ENCODE measurements around the gene SEMA4G.

Gene SEMA4G

DNA sequence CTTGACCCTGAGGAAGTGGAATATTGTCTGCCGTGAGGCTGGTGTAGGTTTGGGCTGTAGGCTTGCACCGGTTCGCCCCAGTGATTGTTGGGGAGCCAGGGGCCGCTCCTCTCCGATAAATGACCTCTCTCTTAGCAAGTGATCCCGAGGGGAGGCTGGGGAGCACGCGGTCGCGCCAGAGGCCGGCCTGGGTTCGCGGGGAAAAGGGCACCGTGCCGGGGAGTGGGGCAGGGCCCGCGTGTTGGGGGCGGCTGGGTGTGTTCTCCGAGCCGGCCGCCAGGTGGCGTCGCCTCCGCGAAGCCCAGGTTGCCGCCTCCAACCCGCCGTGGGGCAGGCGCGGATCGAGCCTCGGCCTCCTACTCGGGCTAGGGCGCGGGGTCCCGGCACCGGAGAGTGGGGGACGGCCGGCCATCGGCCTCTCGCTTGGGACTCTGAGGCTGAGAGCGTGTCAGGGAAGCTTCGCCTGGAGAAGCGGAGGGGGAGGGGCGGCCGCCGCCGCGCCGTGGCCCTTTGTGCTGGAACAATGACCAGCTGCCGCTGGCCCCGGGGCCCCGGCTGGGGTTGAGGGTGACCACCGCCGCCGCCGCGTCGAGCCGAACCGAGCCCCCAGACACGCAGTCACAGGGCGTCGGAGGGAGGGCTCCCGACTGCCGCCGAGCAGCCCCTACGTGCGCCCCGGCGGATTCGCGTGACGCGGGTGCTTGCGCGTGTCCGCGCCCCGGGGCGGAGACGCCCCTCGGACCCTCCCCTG lies 29.9 kb downstream of the SEMA4G start:
- in situ Hi-C loops (cut with MboI; ENCODE audit: low sequenced_read_pairs, unreplicated experiment) = no loop called here
- DNase-seq (ENCODE audit: low spot score) = peak; percentile 94
- TF ChIP-seq, protein P1, sequence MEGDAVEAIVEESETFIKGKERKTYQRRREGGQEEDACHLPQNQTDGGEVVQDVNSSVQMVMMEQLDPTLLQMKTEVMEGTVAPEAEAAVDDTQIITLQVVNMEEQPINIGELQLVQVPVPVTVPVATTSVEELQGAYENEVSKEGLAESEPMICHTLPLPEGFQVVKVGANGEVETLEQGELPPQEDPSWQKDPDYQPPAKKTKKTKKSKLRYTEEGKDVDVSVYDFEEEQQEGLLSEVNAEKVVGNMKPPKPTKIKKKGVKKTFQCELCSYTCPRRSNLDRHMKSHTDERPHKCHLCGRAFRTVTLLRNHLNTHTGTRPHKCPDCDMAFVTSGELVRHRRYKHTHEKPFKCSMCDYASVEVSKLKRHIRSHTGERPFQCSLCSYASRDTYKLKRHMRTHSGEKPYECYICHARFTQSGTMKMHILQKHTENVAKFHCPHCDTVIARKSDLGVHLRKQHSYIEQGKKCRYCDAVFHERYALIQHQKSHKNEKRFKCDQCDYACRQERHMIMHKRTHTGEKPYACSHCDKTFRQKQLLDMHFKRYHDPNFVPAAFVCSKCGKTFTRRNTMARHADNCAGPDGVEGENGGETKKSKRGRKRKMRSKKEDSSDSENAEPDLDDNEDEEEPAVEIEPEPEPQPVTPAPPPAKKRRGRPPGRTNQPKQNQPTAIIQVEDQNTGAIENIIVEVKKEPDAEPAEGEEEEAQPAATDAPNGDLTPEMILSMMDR (IDR thresholded peaks at IDR 0.05; ENCODE audit: borderline replicate concordance, control extremely low read depth, extremely low read depth, insufficient read depth, missing control alignments) = peak; percentile 89

DNA sequence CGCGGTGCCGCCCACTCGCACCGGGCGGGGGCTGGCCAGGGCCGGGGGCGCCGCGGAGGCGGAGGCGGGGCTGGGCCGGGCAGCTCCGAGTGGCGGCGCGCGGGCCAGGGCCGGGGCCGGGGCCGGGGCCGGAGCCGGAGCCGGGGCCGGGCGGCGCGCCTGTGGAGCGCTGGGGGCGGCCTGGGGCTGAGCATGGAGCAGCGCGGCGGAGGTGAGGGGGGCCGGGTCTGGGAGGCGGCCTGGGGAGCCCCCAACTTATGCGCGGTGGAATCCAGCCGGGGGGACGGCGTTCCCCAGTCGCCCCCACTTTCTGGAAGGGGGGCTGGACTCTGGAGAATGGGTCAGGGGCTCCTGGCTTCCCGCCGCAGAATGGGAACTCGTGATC lies 30.4 kb downstream of the SEMA4G start, which contains the start of gene LZTS2:
TSS of gene LZTS2 (plus strand) at position 67 of the 385 bp plus-strand sequence. CDS start 2,731 bp downstream, outside the sequence.
- in situ Hi-C loops (cut with MboI; ENCODE audit: low sequenced_read_pairs, unreplicated experiment) = no loop called here
- DNase-seq (ENCODE audit: low spot score) = no peak
- TF ChIP-seq, protein P1 (IDR thresholded peaks at IDR 0.05; ENCODE audit: borderline replicate concordance, control extremely low read depth, extremely low read depth, insufficient read depth, missing control alignments) = no peak

DNA sequence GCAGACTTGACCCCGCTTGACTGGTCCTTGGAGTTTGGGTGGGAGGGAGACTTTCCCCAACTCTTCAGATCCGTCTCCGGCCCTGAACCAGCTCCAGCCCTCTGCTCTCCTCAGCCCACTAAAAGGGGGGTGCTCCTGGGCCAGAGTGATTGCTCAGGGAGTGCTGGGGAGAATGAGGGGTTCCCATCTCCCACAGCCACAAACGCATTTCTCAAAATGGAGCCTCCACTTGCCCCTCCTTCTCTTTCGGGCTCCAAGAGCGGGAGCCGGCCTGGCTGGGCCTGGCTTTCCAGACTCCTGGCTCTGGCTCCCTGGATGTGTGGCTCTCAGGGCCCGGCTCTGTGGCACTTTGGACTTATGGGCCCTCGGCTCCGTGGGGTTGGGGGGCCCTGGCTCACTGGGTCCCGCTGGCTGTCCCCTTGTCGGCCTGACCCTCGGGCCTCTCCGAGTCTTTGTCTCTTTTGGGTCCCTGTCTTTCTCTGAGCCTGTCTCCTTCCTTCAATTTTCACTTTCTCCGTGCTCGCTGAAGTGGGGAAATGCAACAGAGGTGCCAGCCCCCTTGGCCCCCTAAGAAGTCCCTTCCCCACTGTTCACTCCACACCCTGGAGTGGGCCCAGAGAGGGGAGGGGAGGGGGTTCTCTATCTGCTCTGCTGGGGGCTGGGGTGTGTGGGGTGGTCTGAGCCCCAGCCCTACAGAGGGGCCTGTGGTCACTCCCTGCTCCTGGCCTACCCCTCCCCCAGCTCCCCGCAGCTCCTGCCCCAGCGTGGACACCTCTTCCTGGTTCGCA lies 31.0 kb downstream of the SEMA4G start:
- in situ Hi-C loops (cut with MboI; ENCODE audit: low sequenced_read_pairs, unreplicated experiment) = no loop called here
- TF ChIP-seq, protein P1 (IDR thresholded peaks at IDR 0.05; ENCODE audit: borderline replicate concordance, control extremely low read depth, extremely low read depth, insufficient read depth, missing control alignments) = no peak
- no peak for DNase-seq (ENCODE audit: low spot score)

DNA sequence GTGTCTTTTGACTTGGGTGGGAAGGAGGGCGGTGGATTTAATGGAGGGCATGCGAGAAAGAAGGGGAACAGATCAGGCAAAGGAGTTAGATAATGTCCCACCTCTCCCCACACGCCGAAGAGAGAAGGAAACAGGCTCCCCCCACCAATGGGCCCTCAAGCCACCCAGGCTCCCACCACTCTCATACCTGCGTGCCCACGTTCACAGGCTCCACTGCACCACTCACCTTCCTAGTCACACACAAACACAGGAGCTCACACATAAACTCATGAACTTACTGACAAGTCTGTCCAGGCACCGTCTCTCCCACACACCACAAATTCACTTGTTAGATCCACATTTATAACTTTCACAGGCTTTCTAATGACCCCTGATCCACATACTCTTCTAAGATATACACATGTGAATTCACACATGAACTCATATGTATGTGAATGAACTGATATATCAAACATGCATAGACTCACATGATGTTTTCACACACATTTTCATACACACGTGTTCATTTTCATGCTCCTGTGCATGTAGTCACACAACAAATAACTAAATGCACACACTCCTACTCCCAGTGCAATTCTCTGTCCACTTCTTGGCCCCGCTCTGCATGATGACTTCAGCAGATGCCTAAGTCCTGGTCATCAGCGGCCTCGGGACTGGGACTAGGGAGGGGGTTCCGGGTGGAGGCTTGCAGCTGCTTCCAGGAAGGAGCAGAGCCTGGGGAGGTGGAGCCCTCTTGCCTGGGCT lies 31.8 kb downstream of the SEMA4G start:
- no peak for DNase-seq (ENCODE audit: low spot score)
- in situ Hi-C loops (cut with MboI; ENCODE audit: low sequenced_read_pairs, unreplicated experiment) = no loop called here
- TF ChIP-seq, protein P1 (IDR thresholded peaks at IDR 0.05; ENCODE audit: borderline replicate concordance, control extremely low read depth, extremely low read depth, insufficient read depth, missing control alignments) = no peak

DNA sequence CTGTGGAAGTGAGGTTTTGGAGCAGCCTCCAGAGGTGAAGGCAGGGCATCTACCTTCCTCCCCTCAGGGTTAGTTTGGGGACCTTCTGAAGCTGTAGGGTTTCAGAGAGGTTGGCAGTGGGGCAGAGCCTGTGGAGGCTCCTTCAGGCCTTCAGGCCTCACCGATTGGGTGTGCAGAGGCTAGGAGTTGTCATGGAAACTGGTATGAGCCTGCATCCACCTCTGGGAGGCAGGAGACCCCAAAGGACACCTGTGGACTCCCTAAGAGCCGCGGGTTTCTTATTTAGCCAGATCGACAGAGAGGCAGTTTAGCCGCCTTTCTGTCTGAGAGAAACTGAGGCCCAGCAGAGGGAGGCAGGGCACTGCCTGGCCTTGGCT lies 32.3 kb downstream of the SEMA4G start:
- TF ChIP-seq, protein P1 (IDR thresholded peaks at IDR 0.05; ENCODE audit: borderline replicate concordance, control extremely low read depth, extremely low read depth, insufficient read depth, missing control alignments) = no peak
- no peak for DNase-seq (ENCODE audit: low spot score)
- in situ Hi-C loops (cut with MboI; ENCODE audit: low sequenced_read_pairs, unreplicated experiment) = no loop called here

DNA sequence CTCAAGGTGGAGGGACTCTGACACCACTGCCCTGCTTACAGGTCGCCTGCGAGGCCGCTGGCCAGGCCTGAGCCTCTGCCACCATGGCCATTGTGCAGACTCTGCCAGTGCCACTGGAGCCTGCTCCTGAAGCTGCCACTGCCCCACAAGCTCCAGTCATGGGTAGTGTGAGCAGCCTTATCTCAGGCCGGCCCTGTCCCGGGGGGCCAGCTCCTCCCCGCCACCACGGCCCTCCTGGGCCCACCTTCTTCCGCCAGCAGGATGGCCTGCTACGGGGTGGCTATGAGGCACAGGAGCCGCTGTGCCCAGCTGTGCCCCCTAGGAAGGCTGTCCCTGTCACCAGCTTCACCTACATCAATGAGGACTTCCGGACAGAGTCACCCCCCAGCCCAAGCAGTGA lies 33.2 kb downstream of the SEMA4G start:
- in situ Hi-C loops (cut with MboI; ENCODE audit: low sequenced_read_pairs, unreplicated experiment) = no loop called here
- DNase-seq (ENCODE audit: low spot score) = no peak
- TF ChIP-seq, protein P1 (IDR thresholded peaks at IDR 0.05; ENCODE audit: borderline replicate concordance, control extremely low read depth, extremely low read depth, insufficient read depth, missing control alignments) = no peak

Data from GM13976 (cell line).